SK-N-SH treated with all-trans-retinoic acid at 6 μM for 48 hours (cell line): ENCODE data around the gene KCNMA1.

Experiments
- ATAC-seq: fragments of 200-7000 bp; cut with Tn5 transposase; 3 replicates; pipeline ENCODE4 v1.9.1; 2020; ENCODE audit warnings: mild to moderate bottlenecking, moderate library complexity
- ARNTL ChIP-seq: fragments of 450-650 bp; formaldehyde crosslinking; IDR thresholded peaks from 2 replicates; pipeline ENCODE4 v1.5.0; 2020; ENCODE audit warnings: low read depth, mild to moderate bottlenecking, moderate library complexity, borderline replicate concordance
- BACH2 ChIP-seq: fragments of 250-450 bp; sonication (Bioruptor Pico); IDR thresholded peaks from 2 replicates; pipeline ENCODE4 v1.9.0; 2021; ENCODE audit warnings: mild to moderate bottlenecking, borderline replicate concordance
- CSDC2 ChIP-seq: fragments of 250-450 bp; sonication (Bioruptor Pico); IDR thresholded peaks from 2 replicates; pipeline ENCODE4 v1.5.0; 2020; ENCODE audit warnings: mild to moderate bottlenecking, moderate library complexity
- ESRRG ChIP-seq: fragments of 250-450 bp; sonication (Bioruptor Pico); IDR thresholded peaks from 2 replicates; pipeline ENCODE4 v1.6.1; 2021; ENCODE audit warnings: mild to moderate bottlenecking
- GLIS3 ChIP-seq: fragments of 250-450 bp; sonication (Bioruptor Pico); IDR thresholded peaks from 2 replicates; pipeline ENCODE4 v1.5.0; 2020; ENCODE audit warnings: mild to moderate bottlenecking, moderate library complexity
- ISL1 ChIP-seq: fragments of 250-450 bp; sonication (Bioruptor Pico); IDR thresholded peaks from 2 replicates; pipeline ENCODE4 v2.1.2; 2022; ENCODE audit warnings: mild to moderate bottlenecking, moderate library complexity
- OSR1 ChIP-seq: fragments of 250-450 bp; sonication (Bioruptor Pico); IDR thresholded peaks from 2 replicates; pipeline ENCODE4 v1.8.0; 2022; ENCODE audit warnings: moderate library complexity, mild to moderate bottlenecking, inconsistent platforms
- PPARA ChIP-seq: fragments of 250-450 bp; sonication (Bioruptor Pico); IDR thresholded peaks from 2 replicates; pipeline ENCODE4 v1.5.0; 2020; ENCODE audit warnings: mild to moderate bottlenecking, borderline replicate concordance
- RARB ChIP-seq: fragments of 250-450 bp; sonication (Bioruptor Pico); IDR thresholded peaks from 2 replicates; pipeline ENCODE4 v1.8.0; 2021; ENCODE audit warnings: mild to moderate bottlenecking, moderate library complexity
- SNAI2 ChIP-seq: fragments of 250-450 bp; sonication (Bioruptor Pico); IDR thresholded peaks from 2 replicates; pipeline ENCODE4 v1.5.0; 2020; ENCODE audit warnings: mild to moderate bottlenecking, moderate library complexity
- TCF4 ChIP-seq: fragments of 250-450 bp; sonication (Bioruptor Pico); IDR thresholded peaks from 2 replicates; pipeline ENCODE4 v1.8.0; 2021; ENCODE audit warnings: mild to moderate bottlenecking, moderate library complexity, borderline replicate concordance
- ZC3H10 ChIP-seq: fragments of 250-450 bp; sonication (Bioruptor Pico); IDR thresholded peaks from 2 replicates; pipeline ENCODE4 v1.5.1; 2021; ENCODE audit warnings: mild to moderate bottlenecking, moderate library complexity
- ZFP3 ChIP-seq: fragments of 250-450 bp; sonication (Bioruptor Pico); IDR thresholded peaks from 2 replicates; pipeline ENCODE4 v1.5.0; 2020; ENCODE audit warnings: mild to moderate bottlenecking, moderate library complexity
- ZFP30 ChIP-seq: fragments of 450-650 bp; formaldehyde crosslinking; IDR thresholded peaks from 2 replicates; pipeline ENCODE4 v1.5.0; 2022; ENCODE audit warnings: mild to moderate bottlenecking, moderate library complexity
- ZNF565 ChIP-seq: fragments of 450-650 bp; formaldehyde crosslinking; conservative IDR thresholded peaks from 2 replicates; pipeline ENCODE4 v1.5.0; 2020; ENCODE audit warnings: low read depth, mild to moderate bottlenecking, moderate library complexity
- ZNF8 ChIP-seq: fragments of 450-650 bp; formaldehyde crosslinking; IDR thresholded peaks from 2 replicates; pipeline ENCODE4 v1.5.0; 2020; ENCODE audit warnings: mild to moderate bottlenecking, moderate library complexity
- TF ChIP-seq, protein P1 (sequence below): fragments of 250-450 bp; sonication (Bioruptor Pico); IDR thresholded peaks from 2 replicates; pipeline ENCODE4 v1.8.0; 2020; ENCODE audit warnings: mild to moderate bottlenecking, moderate library complexity, borderline replicate concordance
- TF ChIP-seq, protein P2 (sequence below): fragments of 250-450 bp; sonication (Bioruptor Pico); IDR thresholded peaks from 2 replicates; pipeline ENCODE4 v1.5.0; 2020; ENCODE audit warnings: mild to moderate bottlenecking, moderate library complexity
- TF ChIP-seq, protein P3 (sequence below): fragments of 250-450 bp; sonication (Bioruptor Pico); IDR thresholded peaks from 2 replicates; pipeline ENCODE4 v1.5.1; 2020; ENCODE audit warnings: low read depth, mild to moderate bottlenecking, moderate library complexity
- TF ChIP-seq, protein P4 (sequence below): fragments of 250-450 bp; sonication (Bioruptor Pico); IDR thresholded peaks from 2 replicates; pipeline ENCODE4 v1.5.1; 2021; ENCODE audit warnings: mild to moderate bottlenecking, moderate library complexity
- TF ChIP-seq, protein P5 (sequence below): fragments of 250-450 bp; sonication (Bioruptor Pico); IDR thresholded peaks from 2 replicates; pipeline ENCODE4 v1.8.0; 2021; ENCODE audit warnings: low read depth, mild to moderate bottlenecking, moderate library complexity, borderline replicate concordance

The KCNMA1 gene

DNA sequence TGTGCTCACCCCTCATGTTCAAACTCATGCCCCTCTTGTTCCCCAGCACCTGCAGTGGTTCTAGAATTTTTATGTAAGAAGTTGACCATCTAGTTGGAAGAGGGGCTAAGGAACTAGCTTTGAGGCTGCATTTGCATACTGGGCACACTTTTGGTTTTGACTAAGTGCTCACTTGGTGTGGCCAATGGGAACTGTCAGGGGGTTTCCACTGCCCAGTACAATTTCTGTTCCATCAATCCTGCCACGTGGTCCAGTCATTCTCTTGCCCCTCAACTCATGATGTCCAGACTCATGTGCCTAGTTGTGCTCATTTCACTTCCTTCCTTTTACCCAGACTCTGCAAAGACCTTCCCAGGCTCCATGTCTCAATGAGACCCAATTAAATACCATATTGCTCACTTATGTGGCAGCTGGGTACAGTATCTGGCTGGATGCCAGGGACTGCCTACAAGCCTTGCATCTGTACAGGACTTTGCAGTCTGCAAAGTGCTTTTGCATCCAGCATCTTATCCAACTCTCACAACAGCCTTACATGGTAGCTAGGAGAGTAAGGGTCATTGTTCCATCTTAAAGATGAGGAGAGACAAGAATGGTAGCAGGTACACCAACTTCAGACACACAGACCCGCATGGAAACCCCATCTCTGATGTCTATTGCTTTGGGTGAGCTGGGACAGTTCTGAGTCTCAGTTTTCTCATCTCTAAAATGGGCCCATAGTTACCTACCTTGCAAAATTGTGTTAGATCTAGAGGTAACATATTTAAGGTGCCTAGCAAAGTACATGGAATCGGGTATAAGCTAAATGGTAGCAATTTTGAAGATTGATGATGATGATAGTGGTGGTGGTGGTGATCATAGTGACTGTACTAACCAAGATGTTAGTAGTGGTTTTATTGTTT is 30.1 kb upstream of the KCNMA1 start:
- TF ChIP-seq GLIS3 (no peak), ZC3H10 (CRISPR knock-in tag) (no peak), ZFP30 (CRISPR knock-in tag) (no peak), ZNF8 (no peak), TCF4 (CRISPR knock-in tag) (no peak), BACH2 (CRISPR knock-in tag) (no peak), CSDC2 (CRISPR knock-in tag) (no peak), SNAI2 (CRISPR knock-in tag) (no peak), ISL1 (no peak), ZFP3 (CRISPR knock-in tag) (no peak), OSR1 (CRISPR knock-in tag) (no peak), RARB (CRISPR knock-in tag) (no peak), PPARA (CRISPR knock-in tag) (no peak)
- TF ChIP-seq, protein P1, sequence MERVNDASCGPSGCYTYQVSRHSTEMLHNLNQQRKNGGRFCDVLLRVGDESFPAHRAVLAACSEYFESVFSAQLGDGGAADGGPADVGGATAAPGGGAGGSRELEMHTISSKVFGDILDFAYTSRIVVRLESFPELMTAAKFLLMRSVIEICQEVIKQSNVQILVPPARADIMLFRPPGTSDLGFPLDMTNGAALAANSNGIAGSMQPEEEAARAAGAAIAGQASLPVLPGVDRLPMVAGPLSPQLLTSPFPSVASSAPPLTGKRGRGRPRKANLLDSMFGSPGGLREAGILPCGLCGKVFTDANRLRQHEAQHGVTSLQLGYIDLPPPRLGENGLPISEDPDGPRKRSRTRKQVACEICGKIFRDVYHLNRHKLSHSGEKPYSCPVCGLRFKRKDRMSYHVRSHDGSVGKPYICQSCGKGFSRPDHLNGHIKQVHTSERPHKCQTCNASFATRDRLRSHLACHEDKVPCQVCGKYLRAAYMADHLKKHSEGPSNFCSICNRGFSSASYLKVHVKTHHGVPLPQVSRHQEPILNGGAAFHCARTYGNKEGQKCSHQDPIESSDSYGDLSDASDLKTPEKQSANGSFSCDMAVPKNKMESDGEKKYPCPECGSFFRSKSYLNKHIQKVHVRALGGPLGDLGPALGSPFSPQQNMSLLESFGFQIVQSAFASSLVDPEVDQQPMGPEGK (CRISPR knock-in tag), result no peak
- TF ChIP-seq, protein P2, sequence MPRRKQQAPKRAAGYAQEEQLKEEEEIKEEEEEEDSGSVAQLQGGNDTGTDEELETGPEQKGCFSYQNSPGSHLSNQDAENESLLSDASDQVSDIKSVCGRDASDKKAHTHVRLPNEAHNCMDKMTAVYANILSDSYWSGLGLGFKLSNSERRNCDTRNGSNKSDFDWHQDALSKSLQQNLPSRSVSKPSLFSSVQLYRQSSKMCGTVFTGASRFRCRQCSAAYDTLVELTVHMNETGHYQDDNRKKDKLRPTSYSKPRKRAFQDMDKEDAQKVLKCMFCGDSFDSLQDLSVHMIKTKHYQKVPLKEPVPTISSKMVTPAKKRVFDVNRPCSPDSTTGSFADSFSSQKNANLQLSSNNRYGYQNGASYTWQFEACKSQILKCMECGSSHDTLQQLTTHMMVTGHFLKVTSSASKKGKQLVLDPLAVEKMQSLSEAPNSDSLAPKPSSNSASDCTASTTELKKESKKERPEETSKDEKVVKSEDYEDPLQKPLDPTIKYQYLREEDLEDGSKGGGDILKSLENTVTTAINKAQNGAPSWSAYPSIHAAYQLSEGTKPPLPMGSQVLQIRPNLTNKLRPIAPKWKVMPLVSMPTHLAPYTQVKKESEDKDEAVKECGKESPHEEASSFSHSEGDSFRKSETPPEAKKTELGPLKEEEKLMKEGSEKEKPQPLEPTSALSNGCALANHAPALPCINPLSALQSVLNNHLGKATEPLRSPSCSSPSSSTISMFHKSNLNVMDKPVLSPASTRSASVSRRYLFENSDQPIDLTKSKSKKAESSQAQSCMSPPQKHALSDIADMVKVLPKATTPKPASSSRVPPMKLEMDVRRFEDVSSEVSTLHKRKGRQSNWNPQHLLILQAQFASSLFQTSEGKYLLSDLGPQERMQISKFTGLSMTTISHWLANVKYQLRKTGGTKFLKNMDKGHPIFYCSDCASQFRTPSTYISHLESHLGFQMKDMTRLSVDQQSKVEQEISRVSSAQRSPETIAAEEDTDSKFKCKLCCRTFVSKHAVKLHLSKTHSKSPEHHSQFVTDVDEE (CRISPR knock-in tag), result no peak

DNA sequence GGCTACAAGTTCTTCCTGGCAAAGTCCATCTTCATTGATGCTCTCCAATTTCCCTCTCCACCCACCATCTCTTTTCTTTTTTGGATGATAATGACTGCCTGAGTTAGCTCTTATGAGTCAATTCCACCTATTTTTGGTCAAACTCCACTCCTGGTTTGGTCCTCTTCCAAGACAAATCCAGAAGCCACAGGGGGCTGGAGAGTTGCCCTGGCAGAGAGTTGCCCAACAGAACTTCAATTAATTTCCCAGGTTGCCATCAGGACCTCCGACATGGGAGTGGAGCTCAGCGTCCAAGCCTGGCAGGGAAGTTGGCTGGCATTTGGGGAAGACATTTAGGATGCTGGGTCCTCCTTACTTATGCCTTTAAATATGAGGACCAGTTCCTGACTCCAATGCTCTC is 29.2 kb upstream of the KCNMA1 start:
- TF ChIP-seq ARNTL, result no peak
- no peak for TF ChIP-seq ESRRG (CRISPR knock-in tag)
- TF ChIP-seq, protein P3, sequence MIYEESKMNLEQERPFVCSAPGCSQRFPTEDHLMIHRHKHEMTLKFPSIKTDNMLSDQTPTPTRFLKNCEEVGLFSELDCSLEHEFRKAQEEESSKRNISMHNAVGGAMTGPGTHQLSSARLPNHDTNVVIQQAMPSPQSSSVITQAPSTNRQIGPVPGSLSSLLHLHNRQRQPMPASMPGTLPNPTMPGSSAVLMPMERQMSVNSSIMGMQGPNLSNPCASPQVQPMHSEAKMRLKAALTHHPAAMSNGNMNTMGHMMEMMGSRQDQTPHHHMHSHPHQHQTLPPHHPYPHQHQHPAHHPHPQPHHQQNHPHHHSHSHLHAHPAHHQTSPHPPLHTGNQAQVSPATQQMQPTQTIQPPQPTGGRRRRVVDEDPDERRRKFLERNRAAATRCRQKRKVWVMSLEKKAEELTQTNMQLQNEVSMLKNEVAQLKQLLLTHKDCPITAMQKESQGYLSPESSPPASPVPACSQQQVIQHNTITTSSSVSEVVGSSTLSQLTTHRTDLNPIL, result no peak
- TF ChIP-seq TCF4 (CRISPR knock-in tag), result no peak
- TF ChIP-seq BACH2 (CRISPR knock-in tag), result no peak
- no peak for ATAC-seq

More for the DNA sequence above, 30.1 kb upstream of the KCNMA1 start:
- no peak for ATAC-seq

DNA sequence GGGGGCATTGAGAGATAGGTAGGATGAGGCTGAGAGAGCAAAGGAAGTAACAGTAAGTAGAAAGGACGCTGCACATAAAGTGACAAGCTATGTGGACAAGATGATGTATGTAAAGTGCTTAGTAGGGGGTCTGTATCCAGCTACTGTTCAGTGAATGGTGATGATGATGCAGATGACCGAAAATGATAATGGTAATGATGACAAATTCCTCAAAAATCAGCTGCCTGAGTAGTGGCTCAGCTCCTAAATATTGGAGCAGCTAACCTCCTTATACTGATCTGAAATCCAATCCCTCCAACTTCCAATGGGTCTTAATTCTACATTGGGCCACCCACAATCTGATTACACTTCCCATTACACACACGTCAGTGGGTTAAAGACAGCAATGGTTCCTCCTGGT is 27.1 kb upstream of the KCNMA1 start:
- TF ChIP-seq GLIS3 (no peak), ZNF565 (CRISPR knock-in tag) (no peak), CSDC2 (CRISPR knock-in tag) (no peak), OSR1 (CRISPR knock-in tag) (no peak), ZFP30 (CRISPR knock-in tag) (no peak), ZC3H10 (CRISPR knock-in tag) (no peak), SNAI2 (CRISPR knock-in tag) (no peak), BACH2 (CRISPR knock-in tag) (no peak), ISL1 (no peak), ARNTL (no peak)
- TF ChIP-seq, protein P3, result no peak
- TF ChIP-seq, protein P4, sequence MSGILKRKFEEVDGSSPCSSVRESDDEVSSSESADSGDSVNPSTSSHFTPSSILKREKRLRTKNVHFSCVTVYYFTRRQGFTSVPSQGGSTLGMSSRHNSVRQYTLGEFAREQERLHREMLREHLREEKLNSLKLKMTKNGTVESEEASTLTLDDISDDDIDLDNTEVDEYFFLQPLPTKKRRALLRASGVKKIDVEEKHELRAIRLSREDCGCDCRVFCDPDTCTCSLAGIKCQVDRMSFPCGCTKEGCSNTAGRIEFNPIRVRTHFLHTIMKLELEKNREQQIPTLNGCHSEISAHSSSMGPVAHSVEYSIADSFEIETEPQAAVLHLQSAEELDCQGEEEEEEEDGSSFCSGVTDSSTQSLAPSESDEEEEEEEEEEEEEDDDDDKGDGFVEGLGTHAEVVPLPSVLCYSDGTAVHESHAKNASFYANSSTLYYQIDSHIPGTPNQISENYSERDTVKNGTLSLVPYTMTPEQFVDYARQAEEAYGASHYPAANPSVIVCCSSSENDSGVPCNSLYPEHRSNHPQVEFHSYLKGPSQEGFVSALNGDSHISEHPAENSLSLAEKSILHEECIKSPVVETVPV, result no peak
- TF ChIP-seq, protein P5, sequence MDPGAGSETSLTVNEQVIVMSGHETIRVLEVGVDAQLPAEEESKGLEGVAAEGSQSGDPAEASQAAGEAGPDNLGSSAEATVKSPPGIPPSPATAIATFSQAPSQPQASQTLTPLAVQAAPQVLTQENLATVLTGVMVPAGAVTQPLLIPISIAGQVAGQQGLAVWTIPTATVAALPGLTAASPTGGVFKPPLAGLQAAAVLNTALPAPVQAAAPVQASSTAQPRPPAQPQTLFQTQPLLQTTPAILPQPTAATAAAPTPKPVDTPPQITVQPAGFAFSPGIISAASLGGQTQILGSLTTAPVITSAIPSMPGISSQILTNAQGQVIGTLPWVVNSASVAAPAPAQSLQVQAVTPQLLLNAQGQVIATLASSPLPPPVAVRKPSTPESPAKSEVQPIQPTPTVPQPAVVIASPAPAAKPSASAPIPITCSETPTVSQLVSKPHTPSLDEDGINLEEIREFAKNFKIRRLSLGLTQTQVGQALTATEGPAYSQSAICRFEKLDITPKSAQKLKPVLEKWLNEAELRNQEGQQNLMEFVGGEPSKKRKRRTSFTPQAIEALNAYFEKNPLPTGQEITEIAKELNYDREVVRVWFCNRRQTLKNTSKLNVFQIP (CRISPR knock-in tag), result no peak
- no peak for ATAC-seq
